IPS-15b (cell line): Measurements from ENCODE around the gene SMIM20.

Source experiments
- H3K27me3 ChIP-seq: one replicate; pipeline ENCODE4 v1.6.1; 2013; ENCODE audit warnings: low read length; ENCODE audit not compliant: control insufficient read depth, insufficient read depth
- H3K36me3 ChIP-seq: one replicate; pipeline ENCODE4 v1.6.1; 2013; ENCODE audit warnings: low read length; ENCODE audit not compliant: control insufficient read depth, insufficient read depth
- H3K4me1 ChIP-seq: one replicate; pipeline ENCODE4 v1.6.1; 2013; ENCODE audit warnings: mild to moderate bottlenecking, low read length; ENCODE audit not compliant: control insufficient read depth, insufficient read depth
- H3K4me3 ChIP-seq: one replicate; pipeline ENCODE4 v1.5.1; 2013; ENCODE audit warnings: low read depth, low read length
- H3K9ac ChIP-seq: one replicate; pipeline ENCODE4 v1.6.1; 2013; ENCODE audit warnings: low read depth, mild to moderate bottlenecking, low read length
- H3K9me3 ChIP-seq: one replicate; pipeline ENCODE4 v1.6.1; 2013; ENCODE audit warnings: mild to moderate bottlenecking, low read length; ENCODE audit not compliant: control insufficient read depth, insufficient read depth

The SMIM20 gene

DNA sequence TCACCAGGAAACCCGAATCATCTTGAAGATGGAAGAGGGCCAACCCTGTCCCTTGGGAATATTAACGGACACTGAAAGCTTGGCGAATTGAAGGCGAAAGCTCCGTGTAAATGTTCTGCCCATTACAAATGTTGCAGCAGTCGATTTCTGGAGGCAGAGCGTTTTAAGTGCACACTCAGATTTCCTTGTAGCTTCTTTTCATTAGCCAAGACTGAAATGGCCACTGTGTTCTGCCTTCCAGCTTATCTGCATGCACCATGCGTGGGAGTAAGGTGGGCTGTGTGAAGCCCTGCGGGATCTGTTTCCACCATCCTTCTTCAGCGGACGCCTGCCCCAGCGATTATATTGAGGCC lies 1.3 kb downstream of the SMIM20 start:
- Histone ChIP-seq H3K4me1 (peaks cover 4% of the 10 kb centered on the region), H3K9me3 (no peaks in the 10 kb centered on the region), H3K4me3 (peak overlapping the region; percentile 87), H3K9ac (no peak overlapping the region), H3K27me3 (peaks cover 6% of the 10 kb centered on the region), H3K36me3 (peaks cover 5% of the 10 kb centered on the region)

DNA sequence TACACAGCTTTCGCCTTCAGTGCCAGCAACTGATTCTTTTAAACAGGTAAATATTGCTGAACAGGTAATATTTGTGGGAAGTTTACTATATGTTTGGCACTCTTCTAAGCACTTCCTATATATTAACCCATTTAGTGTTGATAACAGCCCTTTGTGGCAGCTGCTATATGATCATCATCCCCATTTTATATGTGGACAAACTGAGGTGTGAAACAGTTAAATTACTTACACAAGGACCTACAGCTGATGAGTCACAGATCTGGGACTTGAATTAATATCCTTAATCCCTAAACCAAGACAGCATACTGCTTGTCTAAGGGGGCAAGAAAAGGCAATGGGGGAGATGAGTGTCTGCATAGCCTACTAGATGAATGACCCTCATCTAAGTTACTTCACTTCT lies 2.9 kb downstream of the SMIM20 start:
- Histone ChIP-seq H3K4me3 (no peak overlapping the region), H3K36me3 (peaks cover 5% of the 10 kb centered on the region), H3K9me3 (no peaks in the 10 kb centered on the region)

DNA sequence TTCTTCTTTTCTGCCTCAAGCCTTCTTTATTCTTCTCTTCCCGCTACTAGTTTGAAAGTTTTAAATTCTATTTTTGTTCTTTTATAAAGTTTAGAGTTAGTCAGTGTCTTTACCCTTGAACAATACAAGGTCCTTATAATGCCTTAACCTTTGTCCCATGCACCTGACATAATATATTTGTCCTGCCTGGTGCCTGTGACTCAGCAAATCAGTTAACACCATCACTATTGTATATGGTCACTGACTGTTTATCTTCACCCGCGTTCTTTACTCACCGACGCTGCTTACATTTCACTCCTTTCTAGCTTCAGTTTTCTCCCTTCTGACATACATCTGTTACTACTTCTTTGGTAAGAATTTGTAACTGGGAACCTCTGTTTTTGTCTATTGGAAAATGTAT lies 5.7 kb downstream of the SMIM20 start:
- Histone ChIP-seq H3K4me3 (no peak overlapping the region), H3K9me3 (no peaks in the 10 kb centered on the region), H3K9ac (no peak overlapping the region), H3K4me1 (peaks cover 4% of the 10 kb centered on the region), H3K36me3 (peaks cover 5% of the 10 kb centered on the region), H3K27me3 (no peaks in the 10 kb centered on the region)

More for the DNA sequence above, 2.9 kb downstream of the SMIM20 start:
- Histone ChIP-seq H3K9ac (no peak overlapping the region), H3K27me3 (peaks cover 6% of the 10 kb centered on the region), H3K4me1 (peaks cover 4% of the 10 kb centered on the region)

- no peak overlapping the region for H3K9ac ChIP-seq
- no peak overlapping the region for H3K4me3 ChIP-seq
- H3K27me3 ChIP-seq: no peaks in the 10 kb centered on the region
- H3K4me1 ChIP-seq: no peaks in the 10 kb centered on the region
- H3K9me3 ChIP-seq: no peaks in the 10 kb centered on the region
- peaks cover 2% of the 10 kb centered on the region for H3K36me3 ChIP-seq
Observed at GRCh38 chr4:25921922-25922321, 7.9 kb downstream of the SMIM20 start.

GRCh38 chr4:25922812-25923369 lies 8.9 kb downstream of the SMIM20 start:
- Histone ChIP-seq H3K36me3 (no peaks in the 10 kb centered on the region), H3K9me3 (no peaks in the 10 kb centered on the region), H3K4me1 (no peaks in the 10 kb centered on the region), H3K27me3 (no peaks in the 10 kb centered on the region), H3K9ac (no peak overlapping the region), H3K4me3 (no peak overlapping the region)

DNA sequence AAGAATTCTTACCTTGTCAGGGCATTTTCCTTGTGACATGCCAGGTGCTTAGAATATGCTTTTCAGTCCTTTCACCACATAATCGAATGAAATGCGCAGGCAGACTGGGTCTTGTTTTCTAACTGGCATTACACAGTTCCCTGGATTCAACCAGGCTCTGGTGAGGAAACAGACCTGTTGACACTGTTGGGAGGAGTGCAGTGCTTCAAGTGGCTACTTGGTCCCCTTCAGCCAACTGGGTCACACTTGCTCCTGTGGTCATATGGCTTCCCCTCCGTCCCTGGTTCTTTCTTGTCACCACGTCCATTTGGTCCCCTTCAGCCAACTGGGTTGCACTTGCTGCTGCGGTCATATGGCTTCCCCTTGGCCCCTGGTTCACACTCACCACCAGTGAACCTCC lies 9.7 kb downstream of the SMIM20 start:
- Histone ChIP-seq H3K27me3 (no peaks in the 10 kb centered on the region), H3K36me3 (no peaks in the 10 kb centered on the region), H3K9ac (no peak overlapping the region), H3K4me3 (no peak overlapping the region), H3K9me3 (no peaks in the 10 kb centered on the region), H3K4me1 (no peaks in the 10 kb centered on the region)

GRCh38 chr4:25925486-25926201 lies 11.6 kb downstream of the SMIM20 start:
- Histone ChIP-seq H3K9ac (no peak overlapping the region), H3K4me3 (no peak overlapping the region), H3K4me1 (no peaks in the 10 kb centered on the region), H3K27me3 (no peaks in the 10 kb centered on the region), H3K36me3 (no peaks in the 10 kb centered on the region), H3K9me3 (no peaks in the 10 kb centered on the region)

DNA sequence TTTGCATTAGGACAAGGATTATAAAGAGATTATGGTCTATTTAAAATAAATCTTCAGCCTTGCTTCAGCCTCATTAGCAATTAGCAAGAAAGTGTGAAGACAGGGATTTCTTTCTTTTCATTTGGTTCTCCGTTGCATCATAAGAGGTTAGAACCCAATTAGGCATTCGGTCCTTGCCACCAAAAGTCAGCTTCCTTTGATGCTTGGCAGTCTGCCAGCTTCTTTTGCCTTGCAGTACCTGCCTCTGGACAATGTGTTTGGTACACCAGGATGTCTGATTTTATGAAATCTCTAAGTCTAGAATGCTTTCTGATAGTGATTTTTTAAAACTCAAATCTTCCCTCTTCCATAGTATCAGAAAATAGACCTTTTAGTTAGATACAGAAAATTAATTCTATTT lies 12.4 kb downstream of the SMIM20 start:
- Histone ChIP-seq H3K36me3 (no peaks in the 10 kb centered on the region), H3K4me1 (no peaks in the 10 kb centered on the region), H3K9ac (no peak overlapping the region), H3K27me3 (no peaks in the 10 kb centered on the region), H3K4me3 (no peak overlapping the region), H3K9me3 (no peaks in the 10 kb centered on the region)

DNA sequence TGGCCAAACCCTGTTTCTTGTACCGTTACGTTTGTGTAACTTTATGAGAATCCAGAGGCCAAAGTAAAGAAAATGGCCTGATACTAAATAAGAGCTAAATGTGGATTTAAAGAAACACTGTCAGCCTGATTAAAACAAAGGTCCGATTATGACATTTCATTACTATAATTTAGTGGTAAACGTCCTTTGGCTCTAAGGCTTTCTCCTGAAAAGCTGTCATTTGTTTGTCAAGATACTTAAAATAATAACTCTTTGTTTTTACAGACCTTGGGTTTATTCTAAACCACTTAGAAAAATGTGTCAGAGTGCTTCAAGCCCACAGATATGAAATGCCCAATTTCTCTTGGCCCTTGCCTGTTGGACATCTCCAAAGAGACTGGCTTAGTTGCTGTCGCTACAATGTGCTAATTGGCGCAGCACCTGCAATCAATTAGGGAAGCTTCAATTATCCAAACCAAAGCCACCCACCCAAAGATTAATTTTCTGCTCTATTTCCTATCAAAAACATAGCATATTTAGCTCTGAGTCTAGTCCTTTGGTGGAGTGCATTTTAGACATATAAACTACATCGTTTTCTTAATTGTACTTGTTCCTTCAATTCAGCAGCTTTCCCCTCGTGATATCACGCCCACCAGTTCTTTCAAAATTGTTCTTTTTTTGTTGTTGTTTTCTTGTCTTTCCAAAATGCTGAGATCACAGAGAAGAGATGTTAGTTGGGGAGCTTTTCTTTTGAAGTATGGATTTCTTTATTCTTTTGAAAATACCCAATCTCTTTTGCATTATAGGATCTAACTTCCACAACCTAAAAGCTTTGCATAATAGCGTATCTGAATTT lies 13.6 kb downstream of the SMIM20 start:
- Histone ChIP-seq H3K9ac (no peak overlapping the region), H3K27me3 (no peaks in the 10 kb centered on the region), H3K9me3 (no peaks in the 10 kb centered on the region), H3K4me1 (no peaks in the 10 kb centered on the region), H3K4me3 (no peak overlapping the region), H3K36me3 (no peaks in the 10 kb centered on the region)

DNA sequence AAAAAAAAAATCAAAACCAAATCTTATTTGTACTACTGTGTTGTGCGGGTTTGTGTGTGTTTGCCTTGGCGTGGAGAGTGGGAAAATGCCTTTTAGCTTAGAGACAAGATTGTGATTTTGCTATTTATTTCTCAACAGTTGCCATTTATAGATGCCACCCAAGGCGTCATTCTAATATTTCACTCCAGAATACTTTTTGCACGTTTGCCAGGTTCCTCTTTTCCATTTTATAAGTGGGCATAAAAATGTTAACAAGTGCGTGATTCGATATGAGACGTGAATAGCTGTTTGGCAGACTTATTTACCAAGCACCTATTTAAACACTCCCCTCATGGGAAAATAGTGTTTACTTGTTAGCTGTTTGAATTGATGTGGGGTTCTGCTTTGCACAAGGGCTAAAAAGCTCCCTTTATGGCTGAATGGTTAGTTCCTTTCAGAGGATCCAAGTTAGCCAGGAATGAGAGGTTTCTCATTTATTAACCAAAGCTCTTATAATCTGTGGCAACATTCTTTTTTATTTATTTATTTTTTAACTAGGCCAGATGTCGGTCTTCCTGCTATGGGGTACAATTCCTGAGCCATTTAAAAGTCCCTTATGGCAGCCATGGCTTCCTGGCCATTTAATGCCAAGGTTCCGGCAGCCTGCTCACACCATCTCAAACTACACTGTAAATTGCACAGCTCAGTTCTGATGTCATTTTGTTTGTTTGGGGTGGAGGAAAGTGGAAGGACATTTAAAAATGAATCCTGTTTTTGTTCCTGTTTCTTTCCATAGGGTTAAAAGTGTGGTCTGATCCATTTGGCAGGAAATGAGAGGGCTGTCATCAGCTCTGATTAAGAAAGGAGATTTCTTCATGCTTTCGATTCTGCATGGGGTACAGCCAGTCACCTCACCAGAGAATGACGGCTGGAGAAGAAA lies 14.6 kb downstream of the SMIM20 start:
- Histone ChIP-seq H3K27me3 (no peaks in the 10 kb centered on the region), H3K4me3 (no peak overlapping the region), H3K4me1 (no peaks in the 10 kb centered on the region), H3K9ac (no peak overlapping the region), H3K9me3 (no peaks in the 10 kb centered on the region), H3K36me3 (no peaks in the 10 kb centered on the region)

GRCh38 chr4:25929298-25929686 lies 15.3 kb downstream of the SMIM20 start:
- H3K9ac ChIP-seq: no peak overlapping the region

More at GRCh38 chr4:25929298-25929686, 15.3 kb downstream of the SMIM20 start:
- Histone ChIP-seq H3K4me3 (no peak overlapping the region), H3K27me3 (no peaks in the 10 kb centered on the region), H3K36me3 (no peaks in the 10 kb centered on the region), H3K9me3 (no peaks in the 10 kb centered on the region), H3K4me1 (no peaks in the 10 kb centered on the region)
